Measurements from ENCODE around the gene SHCBP1L. TPM values are rescaled to one million over a fixed set of nuclear protein-coding genes. Genes with fewer than 3 reads are reported as not detected.

The SHCBP1L gene
- total RNA-seq, 2 donors from 2014 or later: not detected

DNA sequence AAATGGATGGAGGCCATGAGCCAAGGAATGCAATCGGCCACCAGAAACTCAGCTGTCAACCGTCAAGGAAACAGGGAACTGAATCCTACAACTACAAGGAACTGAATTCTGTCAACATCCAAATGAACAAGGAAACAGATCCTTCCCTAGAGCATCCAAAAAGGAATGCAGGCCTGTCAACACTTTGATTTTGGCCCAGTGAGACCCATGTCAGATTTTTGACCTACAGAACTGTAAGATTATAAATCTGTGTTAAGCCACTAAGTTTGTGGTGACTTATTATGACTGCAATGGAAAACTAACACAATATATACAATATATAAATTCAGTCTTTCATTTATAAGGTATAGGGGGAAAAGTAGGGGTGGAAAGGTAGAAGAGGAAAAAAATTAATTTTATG, 55.3 kb downstream of the SHCBP1L start:
- no peak for TF ChIP-seq CTCF (IDR thresholded peaks at IDR 0.05)
- no peaks in the 10 kb centered on the region for H3K9me3 ChIP-seq
- no peak for DNase-seq (ENCODE audit: low spot score)
- H3K27ac ChIP-seq: no peak overlapping the region
- H3K4me3 ChIP-seq: no peak overlapping the region
- H3K27me3 ChIP-seq: no peaks in the 10 kb centered on the region
- no peaks in the 10 kb centered on the region for H3K36me3 ChIP-seq
- no peaks in the 10 kb centered on the region for H3K4me1 ChIP-seq

DNA sequence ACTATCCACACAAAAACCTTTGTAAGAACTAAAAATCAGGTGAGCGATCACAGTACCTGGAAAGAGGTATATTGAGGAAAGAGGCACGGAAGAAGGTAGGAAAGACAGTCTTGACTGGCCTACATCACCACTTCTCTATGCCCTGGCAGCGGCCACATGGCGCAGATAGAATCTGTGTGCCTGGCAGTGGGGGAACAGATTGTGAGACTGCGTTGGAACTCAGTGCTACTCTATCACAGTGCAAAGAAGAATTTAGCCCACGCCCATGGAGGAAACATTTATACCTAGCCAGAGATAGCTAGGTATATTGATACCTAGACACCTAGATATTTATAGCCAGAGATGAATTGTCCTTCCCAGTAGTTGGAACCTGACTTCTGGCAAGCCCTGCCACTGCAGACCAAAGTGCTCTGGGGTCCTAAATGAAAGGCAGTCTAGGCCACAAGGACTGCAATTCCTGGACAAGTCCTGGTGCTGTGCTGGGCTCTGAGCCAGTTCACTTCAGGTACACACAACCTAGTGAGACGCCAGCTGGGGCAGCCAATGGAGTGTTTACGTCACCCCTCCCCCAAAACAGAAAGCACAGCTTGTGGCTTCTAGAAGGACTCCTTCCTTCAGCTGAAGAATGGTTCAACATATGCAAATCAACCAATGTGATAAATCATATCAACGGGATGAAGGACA, 61.9 kb downstream of the SHCBP1L start:
- H3K27me3 ChIP-seq: no peaks in the 10 kb centered on the region

GRCh38 chr1:182889997-182890396, 63.0 kb downstream of the SHCBP1L start:
- no peak overlapping the region for H3K27ac ChIP-seq
- peaks cover 38% of the 10 kb centered on the region for H3K36me3 ChIP-seq
- no peak for TF ChIP-seq CTCF (IDR thresholded peaks at IDR 0.05)
- no peaks in the 10 kb centered on the region for H3K27me3 ChIP-seq
- no peak for DNase-seq (ENCODE audit: low spot score)
- H3K9me3 ChIP-seq: no peaks in the 10 kb centered on the region
- no peak overlapping the region for H3K4me3 ChIP-seq
- H3K4me1 ChIP-seq: no peaks in the 10 kb centered on the region

More for the DNA sequence above, 61.9 kb downstream of the SHCBP1L start:
- Histone ChIP-seq H3K9me3 (no peaks in the 10 kb centered on the region), H3K4me1 (no peaks in the 10 kb centered on the region), H3K36me3 (peaks cover 28% of the 10 kb centered on the region), H3K4me3 (no peak overlapping the region), H3K27ac (no peak overlapping the region)
- DNase-seq (ENCODE audit: low spot score): no peak
- no peak for TF ChIP-seq CTCF (IDR thresholded peaks at IDR 0.05)

- TF ChIP-seq CTCF (IDR thresholded peaks at IDR 0.05): no peak
- Histone ChIP-seq H3K4me1 (no peaks in the 10 kb centered on the region), H3K9me3 (no peaks in the 10 kb centered on the region), H3K4me3 (no peak overlapping the region), H3K36me3 (peaks cover 49% of the 10 kb centered on the region), H3K27ac (no peak overlapping the region), H3K27me3 (no peaks in the 10 kb centered on the region)
- DNase-seq (ENCODE audit: low spot score): no peak
These were observed 64.0 kb downstream of the SHCBP1L start for GRCh38 chr1:182888736-182889531.

DNA sequence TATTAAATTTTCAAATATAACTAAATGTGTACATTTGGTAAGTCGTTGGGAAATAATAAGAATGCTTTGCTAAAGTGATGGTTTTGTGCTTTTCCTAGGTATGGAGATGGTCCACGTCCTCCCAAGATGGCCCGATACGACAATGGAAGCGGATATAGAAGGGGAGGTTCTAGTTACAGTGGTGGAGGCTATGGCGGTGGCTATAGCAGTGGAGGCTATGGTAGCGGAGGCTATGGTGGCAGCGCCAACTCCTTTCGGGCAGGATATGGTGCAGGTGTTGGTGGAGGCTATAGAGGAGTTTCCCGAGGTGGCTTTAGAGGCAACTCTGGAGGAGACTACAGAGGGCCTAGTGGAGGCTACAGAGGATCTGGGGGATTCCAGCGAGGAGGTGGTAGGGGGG, 66.0 kb downstream of the SHCBP1L start:
- Histone ChIP-seq H3K4me1 (no peaks in the 10 kb centered on the region), H3K9me3 (no peaks in the 10 kb centered on the region), H3K27ac (no peak overlapping the region), H3K4me3 (no peak overlapping the region), H3K36me3 (peaks cover 68% of the 10 kb centered on the region), H3K27me3 (no peaks in the 10 kb centered on the region)
- TF ChIP-seq CTCF (IDR thresholded peaks at IDR 0.05): no peak
- DNase-seq (ENCODE audit: low spot score): no peak
